Urothelium cell line (cell line): ENCODE measurements around the gene NFIL3.
A peak's percentile ranks its signal among the peaks of the same experiment; 100 is the strongest.
"Not testable (repeated sequence)": the region's sequence is repeated elsewhere in the genome, so short reads cannot be mapped to it uniquely, and the experiment has no call there.

Experiments
- DNase-seq: peaks from one replicate; pipeline ENCODE4 v3.0.0; 2011; ENCODE audit warnings: low spot score, mixed read lengths
- FAIRE-seq: peaks from 2 replicates; lab custom pipeline; 2011; peaks lifted over from hg19 to GRCh38; lab: Jason Lieb, UNC

Gene NFIL3

GRCh38 chr9:91423785-91424402, at the start of gene NFIL3:
Gene NFIL3, minus strand, starts transcription at chr9:91423832. Its CDS starts 13,098 bp downstream, at chr9:91410734.
- DNase-seq (peak; percentile 93), FAIRE-seq (no peak)

- not testable (repeated sequence) for FAIRE-seq, DNase-seq
Measured at GRCh38 chr9:91471524-91471923, 47.9 kb upstream of the NFIL3 start.

- FAIRE-seq (no peak), DNase-seq (no peak)
Measured at GRCh38 chr9:91465420-91465819, 41.8 kb upstream of the NFIL3 start.

GRCh38 chr9:91458906-91459305, 35.3 kb upstream of the NFIL3 start:
- FAIRE-seq (no peak), DNase-seq (no peak)

- DNase-seq, result no peak
- no peak for FAIRE-seq
Measured at GRCh38 chr9:91452844-91453243, 29.2 kb upstream of the NFIL3 start.

GRCh38 chr9:91451431-91452270, 28.0 kb upstream of the NFIL3 start:
- no peak for FAIRE-seq
- no peak for DNase-seq

- FAIRE-seq (no peak), DNase-seq (no peak)
Measured at GRCh38 chr9:91445135-91445534, 21.5 kb upstream of the NFIL3 start.

GRCh38 chr9:91443994-91444392, 20.4 kb upstream of the NFIL3 start:
- FAIRE-seq (no peak), DNase-seq (no peak)

GRCh38 chr9:91443321-91443993, 19.8 kb upstream of the NFIL3 start:
- no peak for FAIRE-seq
- DNase-seq, result no peak

- no peak for FAIRE-seq
Measured at GRCh38 chr9:91436841-91437240, 13.2 kb upstream of the NFIL3 start.

GRCh38 chr9:91433180-91433579, 9.5 kb upstream of the NFIL3 start:
- peak; percentile 59 for DNase-seq

More at GRCh38 chr9:91436841-91437240, 13.2 kb upstream of the NFIL3 start:
- DNase-seq, result no peak

GRCh38 chr9:91431485-91431884, 7.9 kb upstream of the NFIL3 start:
- FAIRE-seq (no peak), DNase-seq (no peak)

More at GRCh38 chr9:91433180-91433579, 9.5 kb upstream of the NFIL3 start:
- no peak for FAIRE-seq

- DNase-seq, result no peak
- FAIRE-seq, result no peak
Measured at GRCh38 chr9:91429501-91429900, 5.9 kb upstream of the NFIL3 start.

GRCh38 chr9:91428927-91429351, 5.3 kb upstream of the NFIL3 start:
- FAIRE-seq (no peak), DNase-seq (no peak)

- no peak for DNase-seq
- FAIRE-seq, result no peak
Measured at GRCh38 chr9:91428436-91428835, 4.8 kb upstream of the NFIL3 start.

GRCh38 chr9:91427873-91428272, 4.2 kb upstream of the NFIL3 start:
- no peak for FAIRE-seq
- DNase-seq, result peak; percentile 45

GRCh38 chr9:91426123-91426745, 2.6 kb upstream of the NFIL3 start:
- FAIRE-seq (no peak), DNase-seq (peak; percentile 32)

- DNase-seq, result no peak
- FAIRE-seq, result no peak
Measured at GRCh38 chr9:91425271-91425670, 1.6 kb upstream of the NFIL3 start.

GRCh38 chr9:91424403-91425176, 958 bp upstream of the NFIL3 start:
- DNase-seq (peak; percentile 64), FAIRE-seq (no peak)
